ENCODE data around the gene ARSB.

- no peak for TF ChIP-seq CTCF (IDR thresholded peaks at IDR 0.05)
- TF ChIP-seq POLR2A (IDR thresholded peaks at IDR 0.05), result no peak
These were observed 139.6 kb downstream of the ARSB start for GRCh38 chr5:78845470-78845869.
